Neural progenitor cell (in vitro differentiated cells): Measurements from ENCODE around the gene SMYD3. TPM values are rescaled to one million over a fixed set of nuclear protein-coding genes. Genes with fewer than 3 reads are reported as not detected.

Experiments used
- DNase-seq: peaks from one replicate; pipeline ENCODE4 v3.0.0-alpha.2; 2016; ENCODE audit warnings: low spot score
- H2AFZ ChIP-seq: fragments of 200-600 bp; sonication (generic); replicated peaks from 2 replicates; pipeline ENCODE4 v1.6.1; 2016; ENCODE audit warnings: antibody characterized with exemption
- H3F3A ChIP-seq: fragments of 200-600 bp; sonication (generic); 2 replicates; pipeline ENCODE4 v1.6.1; 2016; ENCODE audit warnings: antibody characterized with exemption, low read depth
- H3K27ac ChIP-seq: fragments of 200-600 bp; sonication (generic); 2 replicates; pipeline ENCODE4 v1.5.1; 2016; ENCODE audit warnings: mild to moderate bottlenecking
- H3K27me3 ChIP-seq: fragments of 200-600 bp; sonication (generic); 2 replicates; pipeline ENCODE4 v1.6.1; 2016; ENCODE audit warnings: mild to moderate bottlenecking, moderate library complexity
- H3K36me3 ChIP-seq: fragments of 200-600 bp; sonication (generic); 2 replicates; pipeline ENCODE4 v1.5.1; 2016
- H3K4me1 ChIP-seq: fragments of 200-600 bp; sonication (generic); 2 replicates; pipeline ENCODE4 v1.6.1; 2016; ENCODE audit warnings: mixed run types
- H3K4me2 ChIP-seq: fragments of 200-600 bp; sonication (generic); 2 replicates; pipeline ENCODE4 v1.6.1; 2016
- H3K4me3 ChIP-seq: fragments of 200-600 bp; sonication (generic); 2 replicates; pipeline ENCODE4 v1.5.1; 2016
- H3K79me2 ChIP-seq: fragments of 200-600 bp; sonication (generic); 2 replicates; pipeline ENCODE4 v1.6.1; 2016; ENCODE audit warnings: low read depth
- H3K9ac ChIP-seq: fragments of 200-600 bp; sonication (generic); 2 replicates; pipeline ENCODE4 v1.6.1; 2016
- H3K9me3 ChIP-seq: fragments of 200-600 bp; sonication (generic); 2 replicates; pipeline ENCODE4 v1.5.1; 2016; ENCODE audit warnings: low read depth
- H4K20me1 ChIP-seq: fragments of 200-600 bp; sonication (generic); 2 replicates; pipeline ENCODE4 v1.6.1; 2016; ENCODE audit warnings: low read depth
- H3K27ac Mint-ChIP-seq: 3 replicates; pipeline ENCODE4 v1.8.0; 2021; ENCODE audit warnings: mixed read lengths
- H3K27me3 Mint-ChIP-seq: 2 replicates; pipeline ENCODE4 v1.8.0; 2022; ENCODE audit warnings: low read depth, mild to moderate bottlenecking, inconsistent platforms, moderate library complexity, mixed read lengths; ENCODE audit not compliant: insufficient read depth
- H3K36me3 Mint-ChIP-seq: 3 replicates; pipeline ENCODE4 v1.8.0; 2021; ENCODE audit warnings: mixed read lengths
- H3K4me1 Mint-ChIP-seq: 3 replicates; pipeline ENCODE4 v1.8.0; 2021; ENCODE audit warnings: mixed read lengths
- H3K4me3 Mint-ChIP-seq: 3 replicates; pipeline ENCODE4 v1.8.0; 2021; ENCODE audit warnings: mild to moderate bottlenecking, moderate library complexity, mixed read lengths
- H3K9me3 Mint-ChIP-seq: 3 replicates; pipeline ENCODE4 v1.8.0; 2020; ENCODE audit warnings: mixed read lengths
- CTCF ChIP-seq: fragments of 200-600 bp; sonication (generic); IDR thresholded peaks from 2 replicates; pipeline ENCODE4 v1.5.1; 2017; ENCODE audit warnings: antibody characterized with exemption, mild to moderate bottlenecking
- EZH2 ChIP-seq: fragments of 200-600 bp; sonication (generic); IDR thresholded peaks from 2 replicates; pipeline ENCODE4 v1.6.1; 2017; ENCODE audit warnings: antibody characterized with exemption, mild to moderate bottlenecking, moderate library complexity
- EZH2phosphoT487 ChIP-seq: fragments of 200-600 bp; sonication (generic); IDR thresholded peaks from 2 replicates; pipeline ENCODE4 v1.6.1; 2017; ENCODE audit warnings: antibody characterized with exemption
- total RNA-seq: library from RNA; depleted of rRNA; stranded (reverse); fragments of >200 nt; gene quantifications from 2 replicates; pipeline ENCODE4 v1.2.3, GENCODE V29; 2015; ENCODE audit warnings: low replicate concordance

The SMYD3 gene
- total RNA-seq, 1 donor from 2014 or later, result 43.2 TPM

- Histone ChIP-seq H3F3A (no peaks in the 10 kb centered on the region), H3K4me3 (no peak overlapping the region), H4K20me1 (no peaks in the 10 kb centered on the region), H3K9me3 (no peaks in the 10 kb centered on the region), H3K9ac (no peak overlapping the region), H3K4me1 (no peaks in the 10 kb centered on the region), H3K36me3 (no peaks in the 10 kb centered on the region), H3K79me2 (peaks cover 3% of the 10 kb centered on the region), H2AFZ (no peak overlapping the region), H3K27me3 (no peaks in the 10 kb centered on the region), H3K27ac (no peak overlapping the region), H3K4me2 (no peak overlapping the region)
- H3K36me3 Mint-ChIP-seq, result peaks cover 8% of the 10 kb centered on the region
- TF ChIP-seq CTCF, result no peak
- H3K27me3 Mint-ChIP-seq, result no peaks in the 10 kb centered on the region
- H3K4me3 Mint-ChIP-seq, result no peak overlapping the region
- peaks cover 10% of the 10 kb centered on the region for H3K9me3 Mint-ChIP-seq
- no peaks in the 10 kb centered on the region for H3K4me1 Mint-ChIP-seq
- no peak overlapping the region for H3K27ac Mint-ChIP-seq
- DNase-seq, result no peak
Observed at GRCh38 chr1:246420300-246420699, 86.8 kb downstream of the SMYD3 start.

GRCh38 chr1:246418565-246419312, 88.3 kb downstream of the SMYD3 start:
- no peak overlapping the region for H3K4me2 ChIP-seq
- no peaks in the 10 kb centered on the region for H3K27me3 ChIP-seq
- Mint-ChIP-seq H3K36me3 (peaks cover 8% of the 10 kb centered on the region), H3K9me3 (peaks cover 10% of the 10 kb centered on the region), H3K4me3 (no peak overlapping the region), H3K27me3 (no peaks in the 10 kb centered on the region), H3K4me1 (no peaks in the 10 kb centered on the region), H3K27ac (no peak overlapping the region)
- no peak overlapping the region for H3K9ac ChIP-seq
- H3K36me3 ChIP-seq, result no peaks in the 10 kb centered on the region
- H3K79me2 ChIP-seq, result no peaks in the 10 kb centered on the region
- no peak overlapping the region for H3K4me3 ChIP-seq
- TF ChIP-seq CTCF, result no peak
- no peaks in the 10 kb centered on the region for H3F3A ChIP-seq
- no peak for DNase-seq
- H3K27ac ChIP-seq, result no peak overlapping the region
- no peaks in the 10 kb centered on the region for H3K9me3 ChIP-seq
- H3K4me1 ChIP-seq, result no peaks in the 10 kb centered on the region
- H4K20me1 ChIP-seq, result no peaks in the 10 kb centered on the region
- H2AFZ ChIP-seq, result no peak overlapping the region

GRCh38 chr1:246417813-246418564, 89.1 kb downstream of the SMYD3 start:
- Histone ChIP-seq H3K9ac (no peak overlapping the region), H3K4me2 (no peak overlapping the region), H3K27ac (no peak overlapping the region), H3K4me1 (no peaks in the 10 kb centered on the region), H3K36me3 (no peaks in the 10 kb centered on the region), H2AFZ (no peak overlapping the region), H4K20me1 (no peaks in the 10 kb centered on the region), H3K9me3 (no peaks in the 10 kb centered on the region), H3K27me3 (no peaks in the 10 kb centered on the region), H3F3A (no peaks in the 10 kb centered on the region), H3K79me2 (no peaks in the 10 kb centered on the region), H3K4me3 (no peak overlapping the region)
- no peaks in the 10 kb centered on the region for H3K4me1 Mint-ChIP-seq
- no peak overlapping the region for H3K4me3 Mint-ChIP-seq
- peaks cover 10% of the 10 kb centered on the region for H3K9me3 Mint-ChIP-seq
- H3K27me3 Mint-ChIP-seq, result no peaks in the 10 kb centered on the region
- no peak overlapping the region for H3K27ac Mint-ChIP-seq
- peaks cover 8% of the 10 kb centered on the region for H3K36me3 Mint-ChIP-seq
- no peak for DNase-seq
- TF ChIP-seq CTCF, result no peak
- TF ChIP-seq EZH2phosphoT487, result no peak
- TF ChIP-seq EZH2, result no peak
